Uterus (tissue), 4 donors: ENCODE measurements around the gene MXD4. TPM values are rescaled to one million over a fixed set of nuclear protein-coding genes. Genes with fewer than 3 reads are reported as not detected.

Experiments used
- DNase-seq, 2 donors: peaks; one replicate each; pipeline ENCODE4 v3.0.0-alpha.2; 2019 to 2020
- H3K27ac ChIP-seq, 2 donors: fragments of 200-600 bp; sonication (generic); 1 replicate in 1 of 2; 2 replicates in 1 of 2; pipeline ENCODE4 v1.5.1; 2016 to 2018
- H3K27me3 ChIP-seq, 2 donors: fragments of 200-600 bp; sonication (generic); one replicate each; pipeline ENCODE4 v1.5.1; 2018 to 2019; ENCODE audit warnings: control low read depth in 1 of 2
- H3K36me3 ChIP-seq, 2 donors: fragments of 200-600 bp; sonication (generic); one replicate each; pipeline ENCODE4 v1.5.1; 2019; ENCODE audit warnings: control low read depth in 1 of 2
- H3K4me1 ChIP-seq, 2 donors: fragments of 200-600 bp; sonication (generic); one replicate each; pipeline ENCODE4 v1.5.1; 2018 to 2019; ENCODE audit warnings: control low read depth in 1 of 2
- H3K4me3 ChIP-seq, 2 donors: fragments of 200-600 bp; sonication (generic); 1 replicate in 1 of 2; 2 replicates in 1 of 2; pipeline ENCODE4 v1.5.1; 2018 to 2019; ENCODE audit warnings: mild to moderate bottlenecking in 1 of 2
- H3K9me3 ChIP-seq, 2 donors: fragments of 200-600 bp; sonication (generic); one replicate each; pipeline ENCODE4 v1.5.1; 2019; ENCODE audit warnings: control low read depth in 1 of 2
- POLR2A ChIP-seq, 2 donors: fragments of 450-650 bp; IDR thresholded peaks; one replicate each; pipeline ENCODE4 v1.6.1; 2016; ENCODE audit warnings: antibody characterized with exemption in 2 of 2, mild to moderate bottlenecking in 1 of 2, moderate library complexity in 1 of 2
- intact Hi-C: fragments of 100-400 bp; cut with DNase I; formaldehyde crosslinking; loops from one replicate; pipeline ENCODE4 v1.15.1; 2023; ENCODE audit warnings: low total_unique reads
- total RNA-seq, 4 donors: library from RNA; depleted of rRNA in 3 of 4; stranded (reverse); fragments of >200 nt in 3 of 4; gene quantifications; one replicate each; pipeline versions ENCODE4 v1.1.0 to v1.2.4, GENCODE V29; 2014 to 2023
- TF ChIP-seq, protein P1 (sequence below), 4 experiments: fragments of 200-600 bp in 2 of 4; fragments of 450-650 bp in 2 of 4; sonication (generic) in 2 of 4; IDR thresholded peaks; one replicate each; pipeline ENCODE4 v1.5.1; 2016 to 2019; ENCODE audit warnings: antibody characterized with exemption in 4 of 4, mild to moderate bottlenecking in 2 of 4, moderate library complexity in 1 of 4
- donor health status: DM: yes; HTN: yes; CAD: no.

MXD4 gene
- total RNA-seq, 4 donors from 2014 or later = 15.4 to 53.1 (median 31.8) TPM

DNA sequence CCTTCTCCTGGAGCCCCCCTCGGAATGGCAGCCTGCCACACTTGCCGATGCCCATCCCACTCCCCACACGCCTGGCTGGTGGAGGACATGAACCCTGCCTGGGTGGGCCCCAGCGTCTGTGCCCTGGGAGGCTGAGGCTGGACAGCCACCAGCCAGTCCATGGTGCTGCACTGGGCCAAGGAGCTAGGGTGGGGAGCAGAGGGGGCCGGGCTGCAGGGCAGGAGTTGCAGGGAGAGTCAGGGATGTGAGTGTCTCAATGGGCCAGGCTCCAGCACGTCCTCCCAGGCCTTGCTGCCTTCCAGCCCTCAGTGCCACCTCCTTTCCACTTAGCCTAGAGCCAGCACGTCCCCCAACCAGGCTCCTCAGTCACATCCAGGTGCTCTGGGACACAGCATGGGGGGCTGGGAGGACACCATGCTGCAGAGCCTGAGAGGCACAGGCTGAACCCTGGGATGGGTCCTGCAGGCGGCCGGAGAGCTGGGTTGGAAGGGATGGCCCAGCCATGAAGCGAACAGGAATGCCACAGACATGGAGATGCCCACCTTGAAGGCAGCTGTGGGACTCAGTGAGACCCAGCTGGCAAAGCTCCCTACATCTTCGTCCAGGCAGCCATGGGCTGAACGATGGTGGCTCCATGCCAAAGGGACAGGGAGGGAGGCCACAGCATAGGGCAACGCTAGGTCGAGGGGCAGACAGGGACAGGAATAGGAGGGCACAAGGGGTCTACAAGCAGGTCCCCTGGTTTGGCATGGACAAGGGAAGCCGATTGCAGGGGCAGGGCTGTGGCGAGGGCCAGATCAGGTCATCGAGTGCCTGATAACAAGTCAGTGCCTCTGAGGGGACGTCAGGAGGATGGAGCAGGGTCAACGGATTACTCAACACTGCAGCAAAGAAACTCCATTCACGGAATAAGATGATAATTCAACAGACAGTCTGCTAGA is 30.1 kb upstream of the MXD4 start:
- H3K4me1 ChIP-seq = peaks cover 0 to 5% of the 10 kb centered on the region in 2 donors
- peak in 1 of 2 donors; percentile 42 for DNase-seq
- peak overlapping the region; percentile 13 to 63 for H3K27ac ChIP-seq
- no peaks in the 10 kb centered on the region for H3K27me3 ChIP-seq
- intact Hi-C loops = no loop called here
- no peaks in the 10 kb centered on the region for H3K36me3 ChIP-seq
- H3K9me3 ChIP-seq = no peaks in the 10 kb centered on the region
- TF ChIP-seq POLR2A (IDR thresholded peaks at IDR 0.05) = no peak
- TF ChIP-seq, protein P1, sequence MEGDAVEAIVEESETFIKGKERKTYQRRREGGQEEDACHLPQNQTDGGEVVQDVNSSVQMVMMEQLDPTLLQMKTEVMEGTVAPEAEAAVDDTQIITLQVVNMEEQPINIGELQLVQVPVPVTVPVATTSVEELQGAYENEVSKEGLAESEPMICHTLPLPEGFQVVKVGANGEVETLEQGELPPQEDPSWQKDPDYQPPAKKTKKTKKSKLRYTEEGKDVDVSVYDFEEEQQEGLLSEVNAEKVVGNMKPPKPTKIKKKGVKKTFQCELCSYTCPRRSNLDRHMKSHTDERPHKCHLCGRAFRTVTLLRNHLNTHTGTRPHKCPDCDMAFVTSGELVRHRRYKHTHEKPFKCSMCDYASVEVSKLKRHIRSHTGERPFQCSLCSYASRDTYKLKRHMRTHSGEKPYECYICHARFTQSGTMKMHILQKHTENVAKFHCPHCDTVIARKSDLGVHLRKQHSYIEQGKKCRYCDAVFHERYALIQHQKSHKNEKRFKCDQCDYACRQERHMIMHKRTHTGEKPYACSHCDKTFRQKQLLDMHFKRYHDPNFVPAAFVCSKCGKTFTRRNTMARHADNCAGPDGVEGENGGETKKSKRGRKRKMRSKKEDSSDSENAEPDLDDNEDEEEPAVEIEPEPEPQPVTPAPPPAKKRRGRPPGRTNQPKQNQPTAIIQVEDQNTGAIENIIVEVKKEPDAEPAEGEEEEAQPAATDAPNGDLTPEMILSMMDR (IDR thresholded peaks at IDR 0.05) = no peak
- no peak overlapping the region for H3K4me3 ChIP-seq

DNA sequence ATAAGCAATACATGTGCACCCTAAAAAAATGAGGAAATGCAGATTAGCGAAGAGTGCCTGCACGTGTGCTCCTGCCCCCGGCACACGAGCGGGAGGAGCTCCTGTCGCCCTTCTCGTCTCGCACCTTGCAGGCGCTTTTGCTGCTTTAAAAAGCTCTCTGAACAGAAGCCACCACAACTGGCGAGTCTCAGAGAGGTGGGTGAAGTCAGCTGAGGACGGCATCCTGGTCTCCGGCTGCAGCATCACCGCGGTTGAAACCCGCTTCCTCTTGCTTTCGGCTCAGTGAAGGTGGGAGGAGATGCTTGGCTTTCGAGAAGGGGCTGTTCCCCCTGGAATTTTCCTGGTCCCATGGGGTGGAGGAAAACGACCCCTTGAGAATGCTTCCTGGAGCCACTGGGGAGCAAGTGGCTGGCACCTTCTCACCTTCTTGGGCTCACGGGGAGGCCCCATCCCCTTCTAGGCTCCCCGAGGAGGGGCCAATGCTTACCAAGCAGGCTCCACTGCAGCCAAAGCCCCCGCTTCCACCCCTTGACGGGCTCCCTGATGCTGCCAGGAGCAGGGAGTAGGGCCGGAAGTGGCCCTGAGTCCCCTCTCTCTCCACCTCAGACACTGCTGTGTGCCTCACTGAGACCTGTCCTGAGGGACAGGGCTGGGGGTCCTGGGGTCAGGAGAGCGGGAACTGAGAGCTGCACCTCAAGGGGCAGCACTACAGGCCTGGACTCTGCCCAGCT is 29.2 kb upstream of the MXD4 start:
- Histone ChIP-seq H3K4me1 (peaks cover 0 to 5% of the 10 kb centered on the region in 2 donors), H3K4me3 (no peak overlapping the region), H3K27ac (no peak overlapping the region), H3K36me3 (no peaks in the 10 kb centered on the region), H3K9me3 (no peaks in the 10 kb centered on the region), H3K27me3 (no peaks in the 10 kb centered on the region)
- TF ChIP-seq, protein P1 (IDR thresholded peaks at IDR 0.05) = no peak
- TF ChIP-seq POLR2A (IDR thresholded peaks at IDR 0.05) = no peak
- intact Hi-C loops = no loop called here
- DNase-seq = peak; percentile 11 to 15

GRCh38 chr4:2290488-2290887 is 28.6 kb upstream of the MXD4 start:
- no peak for TF ChIP-seq POLR2A (IDR thresholded peaks at IDR 0.05)
- TF ChIP-seq, protein P1 (IDR thresholded peaks at IDR 0.05) = no peak
- Histone ChIP-seq H3K27ac (no peak overlapping the region), H3K9me3 (no peaks in the 10 kb centered on the region), H3K4me3 (no peak overlapping the region), H3K27me3 (no peaks in the 10 kb centered on the region), H3K4me1 (peaks cover 0 to 5% of the 10 kb centered on the region in 2 donors), H3K36me3 (no peaks in the 10 kb centered on the region)
- peak; percentile 13 for DNase-seq
- intact Hi-C loops = no loop called here

DNA sequence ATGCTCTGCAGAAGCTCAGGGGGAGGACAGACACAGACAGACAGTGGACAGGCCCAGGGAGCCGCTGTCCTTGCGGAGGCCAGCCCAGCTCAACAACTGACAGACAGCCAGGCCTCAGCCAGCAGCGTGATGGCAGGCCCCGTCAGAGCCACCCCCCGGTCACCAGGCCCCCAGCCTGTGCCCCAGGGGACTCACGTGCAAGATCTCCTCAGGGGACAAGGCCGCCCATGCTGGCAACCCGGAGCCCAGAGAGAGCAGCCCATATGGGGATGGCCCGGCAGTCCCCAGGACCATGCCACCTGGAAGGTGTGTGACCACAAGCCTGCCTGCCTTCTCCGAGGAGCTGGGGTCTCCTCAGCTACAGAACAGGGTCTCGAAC is 28.0 kb upstream of the MXD4 start:
- peaks cover 0 to 5% of the 10 kb centered on the region in 2 donors for H3K4me1 ChIP-seq
- H3K9me3 ChIP-seq = no peaks in the 10 kb centered on the region
- H3K36me3 ChIP-seq = no peaks in the 10 kb centered on the region
- TF ChIP-seq POLR2A (IDR thresholded peaks at IDR 0.05) = no peak
- TF ChIP-seq, protein P1 (IDR thresholded peaks at IDR 0.05) = no peak
- no peaks in the 10 kb centered on the region for H3K27me3 ChIP-seq
- no peak overlapping the region for H3K4me3 ChIP-seq
- intact Hi-C loops = no loop called here
- DNase-seq = peak in 1 of 2 donors; percentile 11
- no peak overlapping the region for H3K27ac ChIP-seq
